GM18499 (cell line): Measurements from ENCODE around the gene PTEN.
"Not testable (repeated sequence)": the region's sequence is repeated elsewhere in the genome, so short reads cannot be mapped to it uniquely, and the experiment has no call there.

Experiments
- ATAC-seq: cut with Tn5 transposase; IDR thresholded peaks from one replicate; pipeline ENCODE4 v1.9.1; 2021; ENCODE audit warnings: moderate number of reproducible peaks; ENCODE audit not compliant: insufficient read depth, unreplicated experiment

The PTEN gene

DNA sequence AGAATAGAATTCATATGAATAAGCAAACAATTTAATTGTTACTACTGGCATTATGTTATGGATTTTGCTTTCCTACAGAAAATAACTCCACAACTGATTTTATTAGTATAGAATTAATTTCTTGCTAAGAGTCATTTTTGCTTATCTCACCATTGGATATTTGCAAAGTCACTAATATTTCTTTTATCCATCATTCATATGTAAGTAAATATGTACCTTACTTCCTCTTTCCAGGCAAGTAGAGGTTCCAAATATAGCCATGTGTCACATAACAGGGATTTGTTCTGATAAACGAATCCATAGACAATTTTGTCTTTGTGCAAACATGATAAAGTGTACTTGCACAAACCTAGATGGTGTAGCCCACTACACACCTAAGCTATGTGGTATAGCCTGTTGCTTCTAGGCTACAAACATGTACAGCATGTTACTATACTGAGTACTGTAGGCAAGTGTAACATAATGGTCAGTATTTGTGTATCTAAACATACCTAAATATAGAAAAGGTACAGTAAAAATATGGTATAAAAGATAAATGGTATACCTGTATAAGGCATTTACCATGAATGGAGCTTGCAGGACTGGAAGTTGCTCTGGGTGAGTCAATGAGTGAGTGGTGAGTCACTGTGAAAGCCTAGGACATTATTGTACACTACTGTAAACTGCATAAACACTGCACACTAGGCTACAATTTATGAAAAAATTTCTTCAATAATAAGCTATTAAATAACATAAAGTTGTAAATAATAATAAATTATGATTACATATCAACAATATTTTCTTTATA, 18.4 kb upstream of the PTEN start:
- no peak for ATAC-seq

- no peak for ATAC-seq
Observed at GRCh38 chr10:87845624-87845998, 17.8 kb upstream of the PTEN start.

DNA sequence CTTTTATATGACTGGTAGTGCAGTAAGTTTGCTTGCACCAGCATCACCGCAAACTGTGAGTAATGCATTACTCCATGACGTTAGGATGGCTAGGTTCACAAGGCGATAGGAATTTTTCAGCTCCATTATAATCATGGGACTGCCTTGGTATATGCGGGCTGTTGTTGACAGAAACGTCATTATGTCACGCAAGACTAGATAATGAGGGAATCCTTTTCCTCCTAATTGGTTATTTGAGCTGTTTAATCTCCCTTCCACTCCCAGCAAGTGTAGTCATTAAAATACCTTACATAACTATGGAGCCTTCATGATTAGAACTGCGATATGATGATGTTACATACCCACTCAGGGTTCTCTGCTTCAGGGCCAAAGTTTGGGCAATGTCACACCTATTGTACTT, 17.4 kb upstream of the PTEN start:
- ATAC-seq: no peak

DNA sequence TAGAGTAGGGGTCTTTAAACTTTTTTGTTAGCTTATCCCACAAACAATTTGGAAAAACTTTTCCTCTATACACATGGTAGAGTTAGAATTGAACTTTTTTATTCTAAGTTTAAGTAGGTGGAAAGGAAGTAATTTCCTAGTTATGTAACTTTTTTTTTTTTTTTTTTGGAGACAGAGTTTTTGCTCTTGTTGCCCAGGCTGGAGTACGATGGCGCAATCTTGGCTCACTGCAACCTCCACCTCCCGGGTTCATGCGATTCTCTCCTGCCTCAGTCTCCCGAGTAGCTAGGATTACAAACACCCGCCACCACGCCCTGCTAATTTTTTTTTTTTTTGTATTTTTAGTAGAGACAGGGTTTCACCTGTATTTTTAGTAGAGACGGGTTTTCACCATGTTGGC, 16.7 kb upstream of the PTEN start:
- not testable (repeated sequence) for ATAC-seq

DNA sequence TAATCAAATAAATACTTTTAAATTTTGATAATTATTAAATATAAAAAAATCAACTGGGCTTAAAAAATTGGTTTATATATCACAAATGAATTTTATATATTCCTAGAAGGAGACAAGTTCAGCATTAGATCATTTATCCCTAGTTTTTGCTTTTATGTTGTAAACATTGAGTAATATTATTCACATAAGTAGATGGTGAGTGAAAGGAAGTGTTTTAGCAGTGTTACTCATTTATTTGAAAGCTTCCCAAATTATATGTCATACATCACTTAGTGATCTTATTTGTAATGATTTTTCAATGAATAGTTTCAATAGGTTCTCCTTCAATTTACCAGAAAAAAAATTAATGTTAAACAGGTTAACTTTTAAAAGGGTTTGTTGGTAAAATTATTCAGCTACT, 15.9 kb upstream of the PTEN start:
- no peak for ATAC-seq

- ATAC-seq: no peak
Observed at GRCh38 chr10:87849001-87849400, 14.4 kb upstream of the PTEN start.

DNA sequence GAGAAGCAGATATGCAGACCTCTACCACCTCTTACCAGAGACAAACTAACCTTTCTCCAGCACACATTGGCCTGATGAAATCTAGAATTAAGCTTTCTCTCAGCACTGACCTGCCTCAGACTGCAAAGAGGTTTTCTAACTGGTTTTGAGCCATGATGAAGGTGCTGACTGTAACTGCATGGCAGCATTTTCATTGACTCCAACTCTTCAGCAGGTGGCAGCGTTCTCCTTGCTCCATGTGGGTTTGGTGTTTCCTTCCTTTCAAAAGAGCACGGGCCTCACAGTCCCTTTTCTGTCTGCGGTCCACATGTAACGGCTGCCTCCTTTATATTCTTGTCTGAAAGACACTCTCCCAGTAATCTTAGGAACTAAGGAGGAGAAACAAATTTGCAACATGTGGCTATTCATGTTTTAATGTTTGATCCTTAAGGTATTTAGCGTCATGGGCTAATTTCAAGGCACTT, 12.7 kb upstream of the PTEN start:
- no peak for ATAC-seq

DNA sequence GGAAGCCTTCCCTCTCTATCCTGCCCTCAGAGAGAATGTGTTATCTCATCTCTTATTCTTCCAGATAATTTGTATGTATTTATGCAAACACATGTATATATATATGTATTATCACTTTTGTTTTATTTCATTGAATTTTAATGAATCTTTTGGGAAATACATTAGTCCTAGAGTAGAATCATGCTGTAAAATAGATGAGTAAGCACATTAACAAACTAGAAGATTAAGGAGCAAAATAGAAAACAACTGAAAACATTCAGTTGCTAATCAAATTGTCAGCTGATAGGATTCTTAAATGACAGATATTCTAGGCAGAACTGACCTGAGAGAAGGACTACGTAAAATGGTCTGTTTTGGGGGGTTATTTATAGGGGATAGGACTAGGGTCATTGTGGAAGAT, 11.3 kb upstream of the PTEN start:
- no peak for ATAC-seq

DNA sequence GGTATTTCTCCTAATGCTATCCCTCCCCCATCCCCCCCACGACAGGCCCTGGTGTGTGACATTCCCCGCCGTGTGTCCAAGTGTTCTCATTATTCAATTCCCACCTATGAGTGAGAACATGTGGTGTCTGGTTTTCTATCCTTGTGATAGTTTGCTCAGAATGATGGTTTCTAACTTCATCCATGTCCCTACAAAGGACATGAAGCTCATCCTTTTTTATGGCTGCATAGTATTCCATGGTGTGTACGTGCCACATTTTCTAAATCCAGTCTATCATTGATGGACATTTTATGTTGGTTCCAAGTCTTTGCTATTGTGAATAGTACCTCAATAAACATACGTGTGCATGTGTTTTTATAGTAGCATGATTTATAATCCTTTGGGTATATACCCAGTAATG, 8.2 kb upstream of the PTEN start:
- not testable (repeated sequence) for ATAC-seq

DNA sequence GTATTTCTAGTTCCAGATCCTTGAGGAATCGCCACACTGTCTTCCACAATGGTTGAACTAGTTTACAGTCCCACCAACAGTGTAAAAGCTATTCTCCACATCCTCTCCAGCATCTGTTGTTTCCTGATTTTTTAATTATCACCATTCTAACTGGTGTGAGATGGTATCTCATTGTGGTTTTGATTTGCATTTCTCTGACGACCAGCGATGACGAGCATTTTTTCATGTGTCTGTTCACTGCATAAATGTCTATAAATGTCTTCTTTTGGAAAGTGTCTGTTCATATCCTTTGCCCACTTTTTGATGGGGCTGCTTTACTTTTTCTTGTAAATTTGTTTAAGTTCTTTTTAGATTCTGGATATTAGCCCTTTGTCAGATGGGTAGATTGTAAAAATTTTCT, 7.8 kb upstream of the PTEN start:
- not testable (repeated sequence) for ATAC-seq

DNA sequence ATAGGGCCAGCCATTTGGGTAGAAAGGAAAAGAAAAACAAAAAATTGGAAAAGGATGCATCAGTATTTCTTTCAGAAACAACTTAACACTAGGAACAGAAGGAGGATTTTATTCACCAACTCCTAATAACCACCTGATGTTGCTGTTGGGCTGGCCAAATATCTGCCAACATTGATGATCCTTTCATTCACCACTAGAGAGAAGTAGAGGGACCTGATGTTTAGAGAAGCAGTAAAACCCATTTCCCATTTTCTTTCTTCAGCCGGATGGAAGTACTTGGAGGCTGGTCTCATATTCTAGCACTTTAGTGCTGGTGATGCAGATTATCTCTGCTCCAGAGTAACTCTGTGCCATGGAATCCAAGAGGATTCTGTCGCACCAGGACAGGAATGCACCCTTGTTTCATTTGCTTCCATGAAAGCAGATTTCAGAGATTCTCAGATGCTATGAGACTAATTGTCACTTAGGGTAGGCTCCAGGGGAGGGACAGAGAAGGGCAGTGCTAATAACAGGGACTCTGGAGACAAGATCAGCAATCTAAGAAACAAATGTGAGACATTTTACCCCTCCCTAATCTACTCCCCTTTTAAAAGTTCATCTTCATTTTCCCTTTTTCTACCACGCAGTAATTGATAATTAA, 3.1 kb upstream of the PTEN start:
- no peak for ATAC-seq

DNA sequence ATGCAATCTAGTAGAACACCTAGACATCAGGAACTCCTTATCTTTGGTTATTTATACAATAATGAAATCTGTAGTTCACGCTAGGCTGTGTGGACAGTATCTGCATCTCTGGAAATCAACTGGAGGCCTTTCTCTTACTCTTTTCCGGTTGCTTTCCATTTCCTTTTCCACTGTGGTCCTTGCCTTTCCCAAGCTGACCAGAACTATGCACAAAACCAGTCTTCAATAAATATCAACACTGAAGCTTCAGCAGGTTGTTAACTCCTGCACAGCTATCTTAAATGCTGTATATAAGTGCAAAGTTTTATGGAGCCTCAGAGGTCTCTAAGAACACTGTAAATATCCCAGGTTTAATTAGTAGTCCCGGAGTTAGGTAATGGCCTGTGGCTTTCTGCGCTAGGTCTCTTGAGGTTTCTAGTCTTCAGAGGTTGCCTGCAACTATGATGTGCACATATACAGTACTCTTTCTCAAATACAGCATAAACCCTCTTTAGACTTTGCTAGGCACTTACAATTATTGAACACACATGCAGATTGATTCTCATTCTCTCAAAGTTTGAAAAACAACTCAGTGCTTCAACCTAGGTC, 2.5 kb upstream of the PTEN start:
- ATAC-seq: no peak

DNA sequence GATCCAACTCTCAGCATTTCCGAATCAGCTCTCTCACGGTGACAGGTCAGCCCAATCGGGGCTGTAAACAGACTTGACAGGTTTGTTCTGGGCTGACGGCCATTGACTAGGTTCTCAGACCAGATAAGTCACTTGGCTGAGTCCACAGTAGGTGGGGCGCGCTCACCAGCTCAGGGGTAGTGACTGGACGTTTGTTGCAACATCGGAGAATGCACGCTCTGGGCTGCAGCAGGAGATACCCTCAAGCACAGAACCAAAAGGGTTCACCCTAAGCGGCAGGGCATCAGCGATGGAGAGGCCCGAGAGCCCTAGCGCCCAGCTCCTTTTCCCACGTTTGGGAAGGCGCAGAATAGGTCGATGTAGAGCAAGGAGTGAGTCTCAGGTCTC, 1.9 kb upstream of the PTEN start:
- no peak for ATAC-seq

DNA sequence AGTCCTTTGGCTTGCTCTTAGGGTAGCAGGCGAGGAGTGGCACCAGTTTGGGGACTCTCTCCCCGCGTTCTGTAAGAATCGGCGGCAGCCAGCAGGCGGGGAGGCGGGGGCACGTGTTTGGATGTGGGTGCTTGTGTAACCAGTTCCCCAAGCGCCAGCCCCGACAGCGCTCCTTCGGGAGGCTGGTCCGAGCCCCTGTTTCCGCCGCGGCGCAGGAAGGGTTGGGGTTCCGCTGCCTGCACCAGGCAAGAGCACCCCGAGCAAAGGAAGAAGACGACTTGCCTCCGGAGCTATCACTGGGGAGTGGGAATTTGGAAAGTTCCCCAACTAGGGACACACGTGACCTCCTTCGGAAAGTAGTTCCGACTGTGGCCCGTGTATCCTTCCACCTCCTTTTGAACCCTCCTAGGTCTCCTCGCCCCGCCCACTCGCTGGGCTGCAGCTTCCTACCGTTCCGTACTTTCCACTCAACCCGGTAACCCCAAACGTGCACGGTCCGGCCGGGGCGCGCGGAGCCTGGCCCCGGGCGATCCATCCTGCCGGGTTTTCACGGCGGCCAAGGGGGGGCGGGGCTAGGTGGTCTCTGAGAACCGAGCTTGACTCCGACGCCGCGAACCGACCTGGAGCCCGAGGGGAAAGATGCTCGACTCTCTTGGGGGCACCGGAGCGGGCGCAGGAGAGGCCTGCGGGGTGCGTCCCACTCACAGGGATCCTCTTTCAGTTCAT, 1.3 kb upstream of the PTEN start:
- no peak for ATAC-seq

- ATAC-seq: no peak
Observed at GRCh38 chr10:87862679-87863052, 759 bp upstream of the PTEN start.

DNA sequence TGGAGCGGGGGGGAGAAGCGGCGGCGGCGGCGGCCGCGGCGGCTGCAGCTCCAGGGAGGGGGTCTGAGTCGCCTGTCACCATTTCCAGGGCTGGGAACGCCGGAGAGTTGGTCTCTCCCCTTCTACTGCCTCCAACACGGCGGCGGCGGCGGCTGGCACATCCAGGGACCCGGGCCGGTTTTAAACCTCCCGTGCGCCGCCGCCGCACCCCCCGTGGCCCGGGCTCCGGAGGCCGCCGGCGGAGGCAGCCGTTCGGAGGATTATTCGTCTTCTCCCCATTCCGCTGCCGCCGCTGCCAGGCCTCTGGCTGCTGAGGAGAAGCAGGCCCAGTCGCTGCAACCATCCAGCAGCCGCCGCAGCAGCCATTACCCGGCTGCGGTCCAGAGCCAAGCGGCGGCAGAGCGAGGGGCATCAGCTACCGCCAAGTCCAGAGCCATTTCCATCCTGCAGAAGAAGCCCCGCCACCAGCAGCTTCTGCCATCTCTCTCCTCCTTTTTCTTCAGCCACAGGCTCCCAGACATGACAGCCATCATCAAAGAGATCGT, 598 bp downstream of the PTEN start:
- ATAC-seq: not testable (repeated sequence)

- no peak for ATAC-seq
Observed at GRCh38 chr10:87864496-87865059, 1.2 kb downstream of the PTEN start.

DNA sequence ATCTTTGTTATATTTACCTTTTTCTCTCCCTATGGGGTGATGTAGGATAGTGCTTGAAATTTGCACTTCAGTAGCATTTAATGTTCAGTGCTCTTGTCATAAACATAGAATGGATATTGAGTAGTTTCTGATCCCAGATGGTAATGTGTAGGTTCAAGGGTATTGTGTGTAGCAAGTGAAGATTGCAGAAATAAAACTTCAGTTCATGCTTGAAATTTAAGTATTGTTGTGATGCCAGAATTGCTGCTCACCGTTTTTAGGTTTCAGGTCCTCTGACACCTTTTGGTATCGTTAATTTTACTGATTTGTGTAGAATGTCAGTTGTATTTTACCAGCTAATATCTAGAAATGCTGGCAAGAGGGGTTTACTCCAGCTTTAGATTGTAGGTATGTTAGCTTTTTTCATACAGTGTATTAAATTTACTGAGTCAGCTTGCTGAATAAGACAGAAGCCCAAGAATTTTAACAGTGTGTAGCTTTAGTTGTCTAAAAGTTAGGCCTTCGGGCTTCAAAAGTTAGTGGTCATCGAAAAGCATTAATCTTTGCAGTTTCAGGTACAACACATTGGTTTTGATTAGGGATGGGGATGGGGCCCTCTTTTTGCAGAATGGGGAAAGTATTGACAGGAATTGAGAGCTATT, 1.9 kb downstream of the PTEN start:
- ATAC-seq: no peak

- no peak for ATAC-seq
Observed at GRCh38 chr10:87866412-87866974, 3.1 kb downstream of the PTEN start.

DNA sequence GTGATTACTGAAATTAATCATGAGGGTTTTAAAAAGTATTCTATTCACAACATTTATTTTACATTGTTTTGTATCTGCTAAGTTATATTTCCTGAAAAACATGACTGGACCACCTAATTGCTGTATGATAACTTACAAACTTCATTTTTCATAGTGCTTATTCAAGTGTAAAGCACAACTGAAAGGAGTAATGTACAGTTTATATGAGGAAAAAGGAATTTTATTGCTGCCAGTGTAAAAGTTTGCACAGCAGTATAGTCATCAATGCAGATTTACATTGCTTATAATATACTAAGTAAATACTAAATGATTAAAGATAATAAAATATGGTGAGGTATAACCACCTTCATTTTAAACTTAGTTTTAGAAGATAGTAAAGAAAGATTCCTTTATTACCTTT, 4.0 kb downstream of the PTEN start:
- no peak for ATAC-seq
